Cardiac fibroblast (primary cell): ENCODE results near the gene MYO9A.

ENCODE experiments used
- DNase-seq, 2 donors: peaks; one replicate each; pipeline versions ENCODE4 v3.0.0 to v3.0.0-alpha.2; 2010; ENCODE audit warnings: low read depth in 2 of 2
- H3K4me3 ChIP-seq, 2 donors: replicated peaks in 1 of 2; 1 replicate in 1 of 2; 2 replicates in 1 of 2; pipeline ENCODE4 v1.5.1; 2011; ENCODE audit warnings: low read depth in 2 of 2, low read length in 2 of 2, mild to moderate bottlenecking in 2 of 2, moderate library complexity in 1 of 2
- CTCF ChIP-seq: IDR thresholded peaks from one replicate; pipeline ENCODE4 v1.5.1; 2011; ENCODE audit warnings: low read depth, mild to moderate bottlenecking, low read length, inconsistent platforms

MYO9A gene

DNA sequence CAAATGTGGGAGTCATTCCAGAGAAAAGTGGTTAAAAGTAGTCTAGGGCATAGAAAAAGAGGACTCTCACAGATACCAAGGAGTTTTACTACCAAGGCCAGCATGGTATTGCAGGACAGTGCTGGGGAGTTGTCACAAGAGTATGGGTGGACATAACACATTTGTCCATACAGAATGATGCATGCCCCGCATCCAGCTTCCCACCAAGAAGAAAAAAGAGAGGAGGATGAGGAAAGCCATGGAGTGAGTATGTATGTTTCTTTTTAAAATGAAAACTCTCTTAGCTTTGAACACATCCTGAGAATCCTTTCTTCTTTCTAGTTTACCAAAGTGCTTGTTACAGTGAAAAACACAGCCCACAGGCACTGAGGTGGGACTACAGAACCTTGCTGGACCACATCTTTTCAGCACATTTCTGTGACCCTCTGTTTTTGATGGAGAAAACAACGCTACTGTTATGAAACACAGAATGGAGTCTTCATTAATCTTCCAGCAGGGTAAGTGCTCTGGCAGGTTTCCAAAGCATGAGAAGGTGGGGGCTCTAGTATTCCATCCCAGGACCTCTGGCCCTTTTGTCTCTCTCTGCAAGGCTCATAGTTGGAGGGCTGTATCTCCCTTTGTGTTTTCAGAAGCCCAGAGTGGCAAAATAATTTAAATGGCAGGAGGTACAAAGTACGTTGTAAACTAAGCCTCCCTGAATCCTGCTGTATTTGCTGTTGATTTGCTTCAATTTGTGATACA lies 294.9 kb downstream of the MYO9A start:
- no peak for TF ChIP-seq CTCF
- DNase-seq, result no peak
- no peak overlapping the region for H3K4me3 ChIP-seq

DNA sequence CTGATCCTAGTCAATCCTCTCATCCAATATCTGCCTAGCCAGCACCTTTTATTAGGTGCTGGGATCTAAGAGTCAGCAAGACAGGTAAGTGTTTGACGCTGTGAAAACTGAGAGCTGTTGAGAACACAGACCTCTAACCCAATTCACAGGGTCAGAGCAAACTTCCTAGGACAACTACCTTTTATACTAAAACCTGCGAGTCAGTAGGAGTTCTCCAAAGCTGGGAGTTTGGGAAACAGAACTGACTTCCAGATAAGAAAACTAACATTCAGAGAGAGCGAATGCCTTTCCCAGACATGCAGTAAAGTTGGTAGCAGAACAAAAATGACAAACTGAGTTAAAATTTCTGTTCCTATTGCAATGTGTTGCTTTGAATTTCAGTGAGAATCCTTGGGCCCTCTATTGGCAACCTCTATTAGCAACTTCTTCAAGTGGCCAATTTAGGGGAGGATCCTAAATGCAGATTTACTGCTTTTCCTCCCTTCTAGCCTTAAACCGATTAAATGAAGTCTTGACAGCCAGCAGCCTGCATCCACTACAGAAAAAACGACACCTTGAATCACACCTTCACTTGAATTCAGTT lies 296.3 kb downstream of the MYO9A start:
- H3K4me3 ChIP-seq, result no peak overlapping the region
- TF ChIP-seq CTCF, result no peak
- no peak for DNase-seq

GRCh38 chr15:71820127-71820526 lies 297.8 kb downstream of the MYO9A start:
- DNase-seq, result no peak
- TF ChIP-seq CTCF, result no peak
- H3K4me3 ChIP-seq, result no peak overlapping the region

DNA sequence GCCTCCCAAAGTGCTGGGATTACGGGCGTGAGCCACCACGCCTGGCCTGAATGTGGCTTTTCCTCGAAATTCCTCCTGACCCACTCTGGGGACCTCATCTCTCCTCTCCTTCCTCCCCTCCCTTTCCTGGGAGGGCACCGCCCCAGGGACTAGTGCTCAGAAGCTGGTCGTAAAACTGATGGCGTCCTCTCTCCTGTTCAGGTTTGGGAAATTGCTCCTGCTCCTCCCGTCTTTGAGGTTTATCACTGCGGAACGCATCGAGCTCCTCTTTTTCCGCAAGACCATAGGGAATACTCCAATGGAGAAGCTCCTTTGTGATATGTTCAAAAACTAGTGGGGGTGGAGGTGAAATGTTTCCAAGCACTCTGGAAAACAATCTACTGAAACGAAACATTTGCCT lies 300.6 kb downstream of the MYO9A start:
- no peak overlapping the region for H3K4me3 ChIP-seq
- no peak for TF ChIP-seq CTCF
- DNase-seq, result no peak

DNA sequence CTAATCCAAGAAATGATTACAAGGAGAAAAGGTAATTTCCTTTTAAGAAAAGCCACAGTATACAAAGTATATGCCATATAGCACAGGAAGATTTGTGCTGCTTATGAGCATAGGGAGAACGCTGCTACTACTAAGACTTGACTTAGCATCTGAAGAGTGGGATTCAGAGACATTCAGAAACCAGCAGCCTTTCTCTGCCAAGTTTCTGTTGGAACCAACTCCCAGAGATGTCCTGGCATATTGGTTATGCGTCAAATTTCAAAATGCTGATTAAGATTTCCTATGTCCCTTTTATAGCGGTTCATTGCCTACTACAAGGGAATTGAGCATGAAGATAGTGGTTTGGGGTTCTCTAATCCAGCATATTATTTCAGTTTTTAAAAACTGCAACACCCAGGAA lies 302.6 kb downstream of the MYO9A start:
- DNase-seq, result no peak
- H3K4me3 ChIP-seq, result no peak overlapping the region
- TF ChIP-seq CTCF, result no peak

- no peak for TF ChIP-seq CTCF
- no peak for DNase-seq
These were observed 304.1 kb downstream of the MYO9A start for GRCh38 chr15:71813723-71814470.

More at GRCh38 chr15:71813723-71814470, 304.1 kb downstream of the MYO9A start:
- H3K4me3 ChIP-seq, result no peak overlapping the region
